Testis (tissue), 2 donors: ENCODE data around the gene NOS1.

Experiments
- CTCF ChIP-seq, 3 experiments: fragments of 450-650 bp in 2 of 3; fragments of 200-600 bp in 1 of 3; sonication (generic) in 1 of 3; IDR thresholded peaks; one replicate each; pipeline ENCODE4 v1.5.1; 2016 to 2019; ENCODE audit warnings: antibody characterized with exemption in 3 of 3, mild to moderate bottlenecking in 2 of 3, moderate library complexity in 1 of 3
- POLR2A ChIP-seq: fragments of 450-650 bp; IDR thresholded peaks from one replicate; pipeline ENCODE4 v1.6.1; 2017; ENCODE audit warnings: antibody characterized with exemption, mild to moderate bottlenecking, moderate library complexity

GRCh38 chr12:117240081-117240755, 121.2 kb downstream of the NOS1 start:
- TF ChIP-seq CTCF (IDR thresholded peaks at IDR 0.05) (no peak), POLR2A (no peak)
